K562 (cell line): ENCODE measurements around the gene PCCA. TPM values are rescaled to one million over a fixed set of nuclear protein-coding genes. Genes with fewer than 3 reads are reported as not detected.

ENCODE experiments used
- ATAC-seq: fragments of 200-7000 bp; cut with Tn5 transposase; 3 replicates; pipeline ENCODE4 v1.9.1; 2020; ENCODE audit warnings: moderate library complexity
- BruUV-seq: library from RNA; stranded (reverse); fragments of 400-500 nt; replicated peaks from 2 replicates; lab custom pipeline; 2021; lab: Mats Ljungman, UMichigan
- CTCF ChIA-PET: fragments of 300-600 bp; formaldehyde crosslinking; extraction: SDS; loops from one replicate; lab custom pipeline; 2021; ENCODE audit warnings: low intra/inter-chr PET ratio; lab: Yijun Ruan, JAX
- POLR2A ChIA-PET: fragments of 300-600, 350-650 bp; sonication (Branson Sonifier 250); formaldehyde crosslinking; extraction: SDS; loops from one replicate; lab custom pipeline; 2021; ENCODE audit warnings: antibody characterized with exemption, inconsistent platforms; lab: Yijun Ruan, JAX
- DNase-seq, 4 experiments: peaks; one replicate each; pipeline versions ENCODE4 v3.0.0 to v3.0.0-alpha.2; 2011 to 2018; ENCODE audit warnings: low spot score in 3 of 4, mixed read lengths in 3 of 4; ENCODE audit errors: extremely low read depth in 1 of 4
- FAIRE-seq: peaks from 2 replicates; lab custom pipeline; 2011; peaks lifted over from hg19 to GRCh38; lab: Jason Lieb, UNC
- H2AFZ ChIP-seq: 2 replicates; pipeline ENCODE4 v1.6.0; 2011; ENCODE audit warnings: low read depth, low read length, control low read depth, inconsistent platforms
- H3K27ac ChIP-seq: fragments of 200-600 bp; 3 replicates; pipeline ENCODE4 v1.8.0; 2011; ENCODE audit warnings: low read depth, mild to moderate bottlenecking, control low read depth, inconsistent platforms, low read length, moderate library complexity, mixed read lengths; ENCODE audit errors: extremely low read depth
- H3K27me3 ChIP-seq, 2 experiments: fragments of 300-600 bp in 1 of 2; 2 replicates in 1 of 2; 3 replicates in 1 of 2; pipeline versions ENCODE4 v1.6.0 to v1.8.0; 2011; ENCODE audit warnings: inconsistent platforms in 2 of 2, low read length in 2 of 2, mild to moderate bottlenecking in 1 of 2, mixed read lengths in 1 of 2, moderate library complexity in 1 of 2; ENCODE audit not compliant: control insufficient read depth in 2 of 2, insufficient read depth in 2 of 2
- H3K36me3 ChIP-seq: fragments of 300-600 bp; 3 replicates; pipeline ENCODE4 v1.8.0; 2011; ENCODE audit warnings: mild to moderate bottlenecking, low read length, inconsistent platforms; ENCODE audit not compliant: control insufficient read depth, insufficient read depth
- H3K4me1 ChIP-seq, 2 experiments: fragments of 200-600 bp in 1 of 2; replicated peaks in 1 of 2; 2 replicates in 1 of 2; 3 replicates in 1 of 2; pipeline versions ENCODE4 v1.5.1 to v1.8.0; 2011; ENCODE audit warnings: inconsistent platforms in 2 of 2, low read length in 2 of 2, mild to moderate bottlenecking in 1 of 2, mixed read lengths in 1 of 2, moderate library complexity in 1 of 2; ENCODE audit not compliant: control insufficient read depth in 2 of 2, insufficient read depth in 2 of 2
- H3K4me2 ChIP-seq: 2 replicates; pipeline ENCODE4 v1.6.1; 2011; ENCODE audit warnings: low read length, control low read depth, inconsistent platforms, mixed read lengths; ENCODE audit not compliant: insufficient read depth
- H3K4me3 ChIP-seq: fragments of 200-600 bp; sonication (generic), shearing (Covaris generic); 2 replicates; pipeline ENCODE4 v1.5.1; 2016; ENCODE audit warnings: control low read depth, inconsistent platforms
- H3K79me2 ChIP-seq: fragments of 200-600 bp; 3 replicates; pipeline ENCODE4 v1.8.0; 2011; ENCODE audit warnings: low read length, inconsistent platforms; ENCODE audit not compliant: control insufficient read depth, insufficient read depth
- H3K9ac ChIP-seq, 2 experiments: 2 replicates each; pipeline versions ENCODE4 v1.6.0 to v1.6.1; 2011; ENCODE audit warnings: low read depth in 2 of 2, low read length in 2 of 2, control low read depth in 1 of 2, inconsistent platforms in 1 of 2, mild to moderate bottlenecking in 1 of 2, mixed read lengths in 1 of 2; ENCODE audit not compliant: insufficient read depth in 1 of 2
- H3K9me1 ChIP-seq: one replicate; pipeline ENCODE4 v1.6.0; 2011; ENCODE audit warnings: inconsistent platforms, mild to moderate bottlenecking, low read length, moderate library complexity; ENCODE audit not compliant: control insufficient read depth, insufficient read depth
- H3K9me3 ChIP-seq: replicated peaks from 2 replicates; pipeline ENCODE4 v1.5.1; 2011; ENCODE audit warnings: low read depth, low read length, inconsistent platforms; ENCODE audit not compliant: control insufficient read depth, insufficient read depth
- H4K20me1 ChIP-seq: replicated peaks from 2 replicates; pipeline ENCODE4 v1.6.1; 2011; ENCODE audit warnings: low read length, inconsistent platforms, mixed read lengths; ENCODE audit not compliant: control insufficient read depth, insufficient read depth
- EGR1 ChIP-seq: fragments of 450-650 bp; conservative IDR thresholded peaks from 2 replicates; pipeline ENCODE4 v1.6.1; 2017; ENCODE audit warnings: mild to moderate bottlenecking
- ERF ChIP-seq: fragments of 450-650 bp; formaldehyde crosslinking; IDR thresholded peaks from 2 replicates; pipeline ENCODE4 v1.4.0; 2020; ENCODE audit warnings: mild to moderate bottlenecking, mixed read lengths
- HDAC8 ChIP-seq: fragments of 450-650 bp; IDR thresholded peaks from 2 replicates; pipeline ENCODE4 v1.6.1; 2016; ENCODE audit warnings: mild to moderate bottlenecking, missing genetic modification characterization, moderate library complexity, missing compliant biosample characterization
- IRF2 ChIP-seq: sonication (generic); formaldehyde crosslinking; IDR thresholded peaks from 2 replicates; pipeline ENCODE4 v1.8.1; 2022; ENCODE audit warnings: mild to moderate bottlenecking, missing genetic modification reagents
- KLF1 ChIP-seq: fragments of 450-650 bp; IDR thresholded peaks from 2 replicates; pipeline ENCODE4 v1.6.1; 2016; ENCODE audit warnings: missing genetic modification characterization, missing compliant biosample characterization
- NKRF ChIP-seq: fragments of 450-650 bp; IDR thresholded peaks from 2 replicates; pipeline ENCODE4 v1.6.1; 2016; ENCODE audit warnings: borderline replicate concordance
- PTTG1 ChIP-seq: fragments of 450-650 bp; IDR thresholded peaks from 2 replicates; pipeline ENCODE4 v1.6.1; 2016; ENCODE audit warnings: low read depth, mild to moderate bottlenecking, missing genetic modification characterization, missing compliant biosample characterization
- SMAD3 ChIP-seq: fragments of 450-650 bp; formaldehyde crosslinking; conservative IDR thresholded peaks from 2 replicates; pipeline ENCODE4 v1.4.0; 2020; ENCODE audit warnings: mild to moderate bottlenecking
- TCFL5 ChIP-seq: fragments of 250-450 bp; sonication (Bioruptor Pico); conservative IDR thresholded peaks from 2 replicates; pipeline ENCODE4 v1.6.1; 2021; ENCODE audit warnings: mild to moderate bottlenecking, moderate library complexity, matching md5 sums
- ZNF586 ChIP-seq: fragments of 450-650 bp; formaldehyde crosslinking; conservative IDR thresholded peaks from 2 replicates; pipeline ENCODE4 v1.4.0; 2020; ENCODE audit warnings: mild to moderate bottlenecking, moderate library complexity
- ZNF668 ChIP-seq: fragments of 250-450 bp; sonication (Bioruptor Pico); IDR thresholded peaks from 2 replicates; pipeline ENCODE4 v1.8.0; 2022; ENCODE audit warnings: mild to moderate bottlenecking, inconsistent platforms
- WGBS: fragments of 100-300 bp; shearing (Covaris generic); methylation state at CpG from one replicate; pipeline ENCODE4 v1.1.6; 2016; ENCODE audit warnings: low coverage, mixed read lengths; ENCODE audit not compliant: insufficient coverage; ENCODE audit errors: missing lambda C conversion rate; 5-methylcytosine and 5-hydroxymethylcytosine counted together
- in situ Hi-C: fragments of 300-500 bp; cut with MboI; formaldehyde crosslinking; loops from 4 replicates; pipeline ENCODE4 v1.15.0; 2018; ENCODE audit warnings: inconsistent platforms, mixed read lengths
- intact Hi-C: fragments of 100-400 bp; cut with micrococcal nuclease; formaldehyde crosslinking; loops from 2 replicates; pipeline ENCODE4 v1.14.2; 2022
- polyA plus RNA-seq, 8 experiments: library from polyadenylated mRNA; depleted of rRNA in 4 of 8; stranded (reverse) in 5 of 8; unstranded in 3 of 8; fragments of >200 nt; fragmentation: Nextera tagmentation in 2 of 8; fragmentation: Illumina TruSeq in 1 of 8; extraction: Ambion mirVana in 2 of 8; extraction: Trizol in 1 of 8; gene quantifications; 2 replicates each; pipeline versions ENCODE4 v1.2.1 to v1.2.3, GENCODE V29; 2011 to 2014; ENCODE audit warnings: inconsistent platforms in 1 of 8, missing spikeins in 1 of 8
- total RNA-seq, 7 experiments: library from RNA; depleted of rRNA in 6 of 7; stranded (reverse); fragments of >200 nt in 6 of 7; fragmentation: Illumina TruSeq in 2 of 7; extraction: Trizol in 2 of 7; gene quantifications; 2 replicates each; pipeline versions ENCODE4 v1.2.1 to v1.2.3, GENCODE V29; 2011 to 2021; ENCODE audit warnings: low replicate concordance in 1 of 7

The PCCA gene
- total and polyA plus RNA-seq, 9 of the 15 experiments (the other 6 are each of a cell fraction or from before 2014, with no cell fraction given) = 5.2 to 14.1 (median 9.7) TPM

- no peak overlapping the region; the same call in 1 of the 2 replicates for H3K4me2 ChIP-seq
- no peak overlapping the region for H3K4me3 ChIP-seq
- H3K4me1 ChIP-seq = peaks cover 0 to 17% of the 10 kb centered on the region in 2 experiments; a peak in 2 of 5 replicates
- no peaks in the 10 kb centered on the region for H3K27me3 ChIP-seq
- no peaks in the 10 kb centered on the region for H4K20me1 ChIP-seq
- no TSS peak for BruUV-seq
- H3K9ac ChIP-seq = peak overlapping the region in 1 of 2 experiments; percentile 69; a peak in 2 of 4 replicates
- DNase-seq (peak in 1 of 4 experiments; percentile 20), ATAC-seq (peak; percentile 36), FAIRE-seq (peak; percentile 57)
- no peak for TF ChIP-seq KLF1
- no peak for TF ChIP-seq TCFL5 (CRISPR knock-in tag)
- TF ChIP-seq HDAC8 (tag) = no peak
- TF ChIP-seq ERF = no peak
- TF ChIP-seq NKRF = no peak
- TF ChIP-seq ZNF586 (CRISPR knock-in tag) = no peak
- TF ChIP-seq ZNF668 (CRISPR knock-in tag) = no peak
- no peak for TF ChIP-seq PTTG1 (tag)
- no peak for TF ChIP-seq EGR1
- no peak for TF ChIP-seq SMAD3 (CRISPR knock-in tag)
- TF ChIP-seq IRF2 (CRISPR knock-in tag) = no peak
- H3K79me2 ChIP-seq = no peaks in the 10 kb centered on the region
- WGBS = 25% methylated on average over 9 of the region's 9 CpGs
- no peaks in the 10 kb centered on the region for H3K36me3 ChIP-seq
- in situ Hi-C loops (no loop called here), intact Hi-C loops (loop anchor here (5.0 kb wide), 1 partner anchor 118 kb away; no protein-coding TSS in a partner anchor)
- peaks cover 3% of the 10 kb centered on the region; the same call in 1 of the 2 replicates for H3K9me3 ChIP-seq
- peak overlapping the region; percentile 79 for H2AFZ ChIP-seq
- CTCF ChIA-PET = no interaction called here
- H3K27ac ChIP-seq = peak overlapping the region; percentile 96
- POLR2A ChIA-PET = no interaction called here
- no peaks in the 10 kb centered on the region for H3K9me1 ChIP-seq
Measured at GRCh38 chr13:100394005-100394695, 305.3 kb downstream of the PCCA start.
